ENCODE data around the gene KANK3.

Gene KANK3

GRCh38 chr19:8336072-8336569 is 6.9 kb downstream of the KANK3 start:
- TF ChIP-seq MYC (IDR thresholded peaks at IDR 0.05; ENCODE audit: low read depth, low read length) (no peak), POLR2A (IDR thresholded peaks at IDR 0.05; ENCODE audit: extremely low read depth, insufficient read length) (no peak)
- TF ChIP-seq, protein P1, sequence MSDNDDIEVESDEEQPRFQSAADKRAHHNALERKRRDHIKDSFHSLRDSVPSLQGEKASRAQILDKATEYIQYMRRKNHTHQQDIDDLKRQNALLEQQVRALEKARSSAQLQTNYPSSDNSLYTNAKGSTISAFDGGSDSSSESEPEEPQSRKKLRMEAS (IDR thresholded peaks at IDR 0.05; ENCODE audit: low read depth, low read length) = no peak
- TF ChIP-seq, protein P2, sequence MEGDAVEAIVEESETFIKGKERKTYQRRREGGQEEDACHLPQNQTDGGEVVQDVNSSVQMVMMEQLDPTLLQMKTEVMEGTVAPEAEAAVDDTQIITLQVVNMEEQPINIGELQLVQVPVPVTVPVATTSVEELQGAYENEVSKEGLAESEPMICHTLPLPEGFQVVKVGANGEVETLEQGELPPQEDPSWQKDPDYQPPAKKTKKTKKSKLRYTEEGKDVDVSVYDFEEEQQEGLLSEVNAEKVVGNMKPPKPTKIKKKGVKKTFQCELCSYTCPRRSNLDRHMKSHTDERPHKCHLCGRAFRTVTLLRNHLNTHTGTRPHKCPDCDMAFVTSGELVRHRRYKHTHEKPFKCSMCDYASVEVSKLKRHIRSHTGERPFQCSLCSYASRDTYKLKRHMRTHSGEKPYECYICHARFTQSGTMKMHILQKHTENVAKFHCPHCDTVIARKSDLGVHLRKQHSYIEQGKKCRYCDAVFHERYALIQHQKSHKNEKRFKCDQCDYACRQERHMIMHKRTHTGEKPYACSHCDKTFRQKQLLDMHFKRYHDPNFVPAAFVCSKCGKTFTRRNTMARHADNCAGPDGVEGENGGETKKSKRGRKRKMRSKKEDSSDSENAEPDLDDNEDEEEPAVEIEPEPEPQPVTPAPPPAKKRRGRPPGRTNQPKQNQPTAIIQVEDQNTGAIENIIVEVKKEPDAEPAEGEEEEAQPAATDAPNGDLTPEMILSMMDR (IDR thresholded peaks at IDR 0.05; ENCODE audit: low read depth, low read length) = no peak
- no peak overlapping the region for H3K4me3 ChIP-seq (ENCODE audit: low read depth, low read length)
- DNase-seq (ENCODE audit: low read depth) = no peak

DNA sequence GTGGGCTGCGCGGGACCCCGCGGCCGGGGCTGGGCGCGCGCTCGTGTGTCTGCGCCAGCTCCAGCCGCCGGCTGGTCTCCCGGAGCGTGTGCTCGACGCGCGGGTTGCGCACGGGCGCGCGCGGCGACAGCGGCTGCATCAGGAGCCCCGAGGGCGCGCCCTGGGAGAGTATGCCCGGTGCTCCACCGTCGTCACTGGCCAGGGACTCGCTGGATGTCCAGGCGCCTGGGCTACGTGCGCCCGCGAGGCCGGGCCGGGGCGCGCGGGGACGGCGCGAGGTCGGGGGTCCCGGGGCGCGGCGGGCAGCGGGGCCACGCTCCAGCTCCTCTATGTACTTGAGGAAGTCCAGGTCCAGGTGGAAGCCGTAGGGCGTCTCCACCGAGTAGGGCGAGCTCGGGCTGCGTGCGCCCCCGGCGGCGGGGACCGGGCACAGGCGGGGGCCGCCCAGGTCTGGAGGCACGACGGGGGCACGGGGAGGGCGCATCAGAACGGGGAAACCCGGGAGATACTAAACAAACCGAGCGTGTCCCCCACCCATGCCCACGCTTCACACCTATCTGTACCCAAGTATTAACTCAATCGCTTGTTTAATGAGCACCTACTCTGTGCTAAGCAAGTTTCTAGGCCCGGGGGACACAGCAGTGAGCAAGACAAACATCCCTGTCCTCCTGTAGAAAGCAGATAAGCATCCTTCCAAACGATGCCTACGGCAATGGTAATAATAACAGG is 7.6 kb downstream of the KANK3 start:
- DNase-seq (ENCODE audit: low read depth) = no peak

DNA sequence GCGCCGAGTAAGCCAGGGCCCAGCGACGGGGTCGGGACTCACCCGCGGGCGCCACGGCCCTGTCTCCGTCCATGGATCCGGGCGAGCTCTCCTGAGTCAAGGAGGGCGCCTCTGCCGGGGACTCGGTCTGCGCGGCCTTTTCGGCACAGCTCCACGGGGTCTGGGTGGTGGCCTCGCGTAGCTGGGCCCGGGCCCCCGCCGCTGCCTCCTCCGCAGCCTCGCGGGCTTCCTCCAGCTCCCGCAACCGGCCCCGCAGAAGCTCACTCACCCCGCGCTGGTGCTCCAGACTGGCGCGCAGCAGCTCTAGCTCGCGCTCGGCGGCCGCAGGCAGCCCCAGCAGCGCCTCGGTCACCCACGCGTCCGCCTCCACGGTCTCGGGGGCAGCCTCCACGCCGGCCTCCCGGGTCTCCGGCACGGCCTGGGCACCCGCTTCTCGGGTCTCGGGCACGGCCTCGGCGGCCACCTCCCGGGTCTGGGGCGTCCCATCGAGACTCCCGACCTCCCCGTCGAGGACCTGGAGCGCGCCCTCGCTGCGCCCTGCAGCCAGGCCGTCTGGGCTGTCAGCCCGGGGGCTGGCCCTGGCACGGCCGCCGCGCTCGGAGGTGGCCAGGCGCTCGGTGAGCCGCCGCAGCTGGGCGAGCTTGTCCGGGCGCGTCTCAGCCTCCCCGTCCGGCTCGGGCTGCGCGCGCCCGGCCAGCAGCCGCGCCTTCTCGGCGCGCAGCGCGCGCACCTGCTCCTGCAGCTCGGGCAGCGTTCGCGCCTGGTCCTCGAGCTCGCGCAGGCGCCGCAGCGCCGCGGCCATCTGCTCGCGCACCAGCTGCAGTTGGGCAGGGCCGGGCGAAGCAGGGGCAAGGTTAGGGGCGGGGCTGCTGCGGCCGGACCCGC is 8.4 kb downstream of the KANK3 start:
- no peak overlapping the region for H3K4me3 ChIP-seq (ENCODE audit: low read depth, low read length)
- no peak for TF ChIP-seq MYC (IDR thresholded peaks at IDR 0.05; ENCODE audit: low read depth, low read length)
- TF ChIP-seq, protein P1 (IDR thresholded peaks at IDR 0.05; ENCODE audit: low read depth, low read length) = no peak
- no peak for TF ChIP-seq POLR2A (IDR thresholded peaks at IDR 0.05; ENCODE audit: extremely low read depth, insufficient read length)
- TF ChIP-seq, protein P2 (IDR thresholded peaks at IDR 0.05; ENCODE audit: low read depth, low read length) = no peak
- DNase-seq (ENCODE audit: low read depth) = peak; percentile 47

More for the DNA sequence above, 7.6 kb downstream of the KANK3 start:
- no peak for TF ChIP-seq MYC (IDR thresholded peaks at IDR 0.05; ENCODE audit: low read depth, low read length)
- TF ChIP-seq, protein P2 (IDR thresholded peaks at IDR 0.05; ENCODE audit: low read depth, low read length) = no peak
- TF ChIP-seq, protein P1 (IDR thresholded peaks at IDR 0.05; ENCODE audit: low read depth, low read length) = no peak
- no peak for TF ChIP-seq POLR2A (IDR thresholded peaks at IDR 0.05; ENCODE audit: extremely low read depth, insufficient read length)
- H3K4me3 ChIP-seq (ENCODE audit: low read depth, low read length) = no peak overlapping the region

DNA sequence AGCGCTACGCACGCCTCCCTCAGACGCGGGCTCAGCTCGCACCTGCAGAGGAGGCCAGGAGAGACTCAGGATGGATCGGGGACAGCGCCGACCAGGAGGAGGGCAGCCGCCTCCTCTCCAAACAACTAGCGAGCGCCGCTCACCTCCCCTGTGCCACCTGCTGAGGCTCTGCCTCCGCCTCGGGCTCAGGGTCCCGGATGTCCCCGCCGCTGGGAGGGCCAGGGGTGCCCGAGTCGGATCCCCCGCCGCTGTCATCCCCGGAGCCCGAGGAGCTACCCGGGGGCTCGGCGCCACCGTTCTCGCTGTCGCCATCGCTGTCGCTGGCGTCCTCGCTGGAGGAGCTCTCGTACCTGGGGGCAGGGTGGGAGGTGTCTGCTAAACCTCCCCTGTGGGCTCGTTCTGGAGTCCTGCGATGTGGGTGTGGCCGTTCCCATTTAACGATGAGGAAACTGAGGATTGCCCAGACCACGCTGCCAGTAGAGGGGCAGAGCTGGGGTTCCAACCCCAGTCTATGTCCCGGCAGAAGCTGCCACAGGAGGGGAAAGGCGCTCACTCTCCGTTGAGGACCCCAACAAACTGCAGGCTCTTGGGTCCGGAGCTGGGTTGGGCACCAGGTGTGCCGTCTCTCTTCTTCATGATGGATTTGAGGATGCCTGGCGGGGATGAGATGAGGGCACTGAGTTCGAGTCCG is 9.2 kb downstream of the KANK3 start:
- H3K4me3 ChIP-seq (ENCODE audit: low read depth, low read length) = no peak overlapping the region
- no peak for DNase-seq (ENCODE audit: low read depth)
- TF ChIP-seq, protein P2 (IDR thresholded peaks at IDR 0.05; ENCODE audit: low read depth, low read length) = no peak
- TF ChIP-seq POLR2A (IDR thresholded peaks at IDR 0.05; ENCODE audit: extremely low read depth, insufficient read length) = no peak
- TF ChIP-seq, protein P1 (IDR thresholded peaks at IDR 0.05; ENCODE audit: low read depth, low read length) = no peak
- no peak for TF ChIP-seq MYC (IDR thresholded peaks at IDR 0.05; ENCODE audit: low read depth, low read length)

DNA sequence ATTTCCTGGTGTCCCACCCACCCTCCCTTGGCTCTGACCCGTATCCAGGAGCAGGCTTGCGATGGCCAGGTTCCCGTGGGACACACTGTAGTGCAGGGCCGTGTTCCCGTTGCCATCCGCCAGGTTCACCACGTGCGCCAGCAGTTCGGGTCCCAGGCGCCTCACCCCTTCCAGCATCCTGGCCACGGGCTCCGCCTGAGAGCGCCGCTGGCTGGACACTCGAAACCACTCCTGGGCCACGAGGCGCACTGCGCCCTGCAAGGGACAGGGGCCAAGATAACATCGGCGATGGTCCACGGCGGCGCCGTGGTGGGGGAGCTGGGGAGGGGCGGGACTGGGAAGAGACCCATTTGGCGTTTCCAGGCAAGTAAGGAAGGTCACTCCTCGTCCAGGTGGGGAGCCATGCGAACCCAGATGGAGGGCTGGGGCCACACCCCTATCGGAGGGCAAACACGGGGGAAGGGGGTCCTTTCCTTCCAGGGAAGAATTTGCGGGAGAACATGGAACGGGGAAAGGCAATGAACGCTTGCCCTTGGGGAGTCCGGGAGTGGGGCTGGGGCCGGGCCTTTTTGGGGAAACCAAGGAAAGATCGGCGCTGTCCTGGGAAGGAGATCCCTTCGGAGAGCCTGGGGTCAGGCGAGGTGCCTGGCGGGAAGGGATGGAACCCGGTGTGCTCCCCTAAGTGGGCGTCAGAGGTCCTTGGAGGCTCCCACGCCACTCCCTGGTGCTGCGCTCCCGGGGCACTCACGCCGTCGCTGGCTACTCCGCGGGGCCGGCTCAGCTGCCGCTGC is 9.9 kb downstream of the KANK3 start:
- DNase-seq (ENCODE audit: low read depth) = no peak
- H3K4me3 ChIP-seq (ENCODE audit: low read depth, low read length) = no peak overlapping the region
- TF ChIP-seq, protein P2 (IDR thresholded peaks at IDR 0.05; ENCODE audit: low read depth, low read length) = no peak
- TF ChIP-seq POLR2A (IDR thresholded peaks at IDR 0.05; ENCODE audit: extremely low read depth, insufficient read length) (no peak), MYC (IDR thresholded peaks at IDR 0.05; ENCODE audit: low read depth, low read length) (no peak)
- TF ChIP-seq, protein P1 (IDR thresholded peaks at IDR 0.05; ENCODE audit: low read depth, low read length) = no peak
